Left hindlimb (tissue), 1 donor: ENCODE measurements around the gene SMG6.

Source experiments
- DNase-seq: peaks from one replicate; pipeline ENCODE4 v3.0.0-alpha.2; 2018

SMG6 gene

DNA sequence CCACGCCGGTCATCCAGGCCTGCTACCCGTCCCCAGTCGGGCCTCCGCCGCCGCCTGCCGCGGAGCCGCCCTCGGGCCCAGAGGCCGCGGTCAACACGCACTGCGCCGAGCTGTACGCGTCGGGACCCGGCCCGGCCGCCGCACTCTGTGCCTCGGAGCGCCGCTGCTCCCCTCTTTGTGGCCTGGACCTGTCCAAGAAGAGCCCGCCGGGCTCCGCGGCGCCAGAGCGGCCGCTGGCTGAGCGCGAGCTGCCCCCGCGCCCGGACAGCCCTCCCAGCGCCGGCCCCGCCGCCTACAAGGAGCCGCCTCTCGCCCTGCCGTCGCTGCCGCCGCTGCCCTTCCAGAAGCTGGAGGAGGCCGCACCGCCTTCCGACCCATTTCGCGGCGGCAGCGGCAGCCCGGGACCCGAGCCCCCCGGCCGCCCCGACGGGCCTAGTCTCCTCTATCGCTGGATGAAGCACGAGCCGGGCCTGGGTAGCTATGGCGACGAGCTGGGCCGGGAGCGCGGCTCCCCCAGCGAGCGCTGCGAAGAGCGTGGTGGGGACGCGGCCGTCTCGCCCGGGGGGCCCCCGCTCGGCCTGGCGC lies 246.3 kb downstream of the SMG6 start:
- DNase-seq: peak; percentile 45

DNA sequence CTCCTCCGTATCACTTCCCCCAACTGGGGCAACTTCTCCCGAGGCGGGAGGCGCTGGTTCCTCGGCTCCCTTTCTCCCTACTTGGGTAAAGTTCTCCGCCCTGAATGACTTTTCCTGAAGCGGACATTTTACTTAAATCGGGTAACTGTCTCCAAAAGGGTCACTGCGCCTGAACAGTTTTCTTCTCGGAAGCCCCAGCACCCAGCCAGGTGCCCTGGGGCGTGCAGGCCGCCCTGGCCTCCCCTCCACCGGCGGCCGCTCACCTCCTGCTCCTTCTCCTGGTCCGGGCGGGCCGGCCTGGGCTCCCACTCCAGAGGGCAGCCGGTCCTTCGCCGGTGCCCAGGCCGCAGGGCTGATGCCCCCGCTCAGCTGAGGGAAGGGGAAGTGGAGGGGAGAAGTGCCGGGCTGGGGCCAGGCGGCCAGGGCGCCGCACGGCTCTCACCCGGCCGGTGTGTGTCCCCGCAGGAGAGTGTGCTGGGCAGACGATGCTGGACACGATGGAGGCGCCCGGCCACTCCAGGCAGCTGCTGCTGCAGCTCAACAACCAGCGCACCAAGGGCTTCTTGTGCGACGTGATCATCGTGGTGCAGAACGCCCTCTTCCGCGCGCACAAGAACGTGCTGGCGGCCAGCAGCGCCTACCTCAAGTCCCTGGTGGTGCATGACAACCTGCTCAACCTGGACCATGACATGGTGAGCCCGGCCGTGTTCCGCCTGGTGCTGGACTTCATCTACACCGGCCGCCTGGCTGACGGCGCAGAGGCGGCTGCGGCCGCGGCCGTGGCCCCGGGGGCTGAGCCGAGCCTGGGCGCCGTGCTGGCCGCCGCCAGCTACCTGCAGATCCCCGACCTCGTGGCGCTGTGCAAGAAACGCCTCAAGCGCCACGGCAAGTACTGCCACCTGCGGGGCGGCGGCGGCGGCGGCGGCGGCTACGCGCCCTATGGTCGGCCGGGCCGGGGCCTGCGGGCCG lies 247.1 kb downstream of the SMG6 start:
- DNase-seq: peak; percentile 49

DNA sequence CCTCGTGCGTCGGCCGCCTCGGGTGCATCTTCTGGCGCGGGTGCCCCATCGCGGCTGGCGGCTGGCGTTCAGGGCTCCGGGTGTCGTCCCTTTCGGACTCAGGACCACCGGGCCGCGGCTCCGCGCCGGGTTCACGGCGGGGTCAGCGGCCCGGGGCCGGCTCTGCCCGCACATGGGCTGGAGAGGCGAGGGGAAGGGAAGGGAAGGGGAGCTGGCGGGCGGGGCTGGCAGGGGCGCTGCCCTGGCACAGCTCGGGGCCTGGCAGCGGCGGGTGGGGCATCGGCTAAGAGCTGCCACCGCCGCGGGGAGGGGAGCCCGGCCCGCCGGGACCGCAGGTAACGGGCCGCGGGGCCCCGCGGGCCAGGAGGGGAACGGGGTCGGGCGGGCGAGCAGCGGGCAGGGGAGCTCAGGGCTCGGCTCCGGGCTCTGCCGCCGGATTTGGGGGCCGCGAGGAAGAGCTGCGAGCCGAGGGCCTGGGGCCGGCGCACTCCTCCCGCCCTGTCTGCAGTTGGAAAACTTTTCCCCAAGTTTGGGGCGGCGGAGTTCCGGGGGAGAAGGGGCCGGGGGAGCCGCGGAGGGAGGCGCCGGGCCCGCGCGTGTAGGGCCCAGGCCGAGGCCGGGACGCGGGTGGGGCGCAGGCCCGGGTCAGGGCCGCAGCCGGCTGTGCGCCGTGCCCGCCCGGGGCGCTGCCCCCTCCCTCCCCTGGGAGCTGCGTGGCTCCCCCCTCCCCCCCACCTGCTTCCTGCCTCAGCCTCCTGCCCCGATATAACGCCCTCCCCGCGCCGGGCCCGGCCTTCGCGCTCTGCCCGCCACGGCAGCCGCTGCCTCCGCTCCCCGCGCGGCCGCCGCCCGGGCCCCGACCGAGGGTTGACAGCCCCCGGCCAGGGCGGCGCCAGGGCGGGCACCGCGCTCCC lies 248.0 kb downstream of the SMG6 start:
- peak; percentile 62 for DNase-seq

DNA sequence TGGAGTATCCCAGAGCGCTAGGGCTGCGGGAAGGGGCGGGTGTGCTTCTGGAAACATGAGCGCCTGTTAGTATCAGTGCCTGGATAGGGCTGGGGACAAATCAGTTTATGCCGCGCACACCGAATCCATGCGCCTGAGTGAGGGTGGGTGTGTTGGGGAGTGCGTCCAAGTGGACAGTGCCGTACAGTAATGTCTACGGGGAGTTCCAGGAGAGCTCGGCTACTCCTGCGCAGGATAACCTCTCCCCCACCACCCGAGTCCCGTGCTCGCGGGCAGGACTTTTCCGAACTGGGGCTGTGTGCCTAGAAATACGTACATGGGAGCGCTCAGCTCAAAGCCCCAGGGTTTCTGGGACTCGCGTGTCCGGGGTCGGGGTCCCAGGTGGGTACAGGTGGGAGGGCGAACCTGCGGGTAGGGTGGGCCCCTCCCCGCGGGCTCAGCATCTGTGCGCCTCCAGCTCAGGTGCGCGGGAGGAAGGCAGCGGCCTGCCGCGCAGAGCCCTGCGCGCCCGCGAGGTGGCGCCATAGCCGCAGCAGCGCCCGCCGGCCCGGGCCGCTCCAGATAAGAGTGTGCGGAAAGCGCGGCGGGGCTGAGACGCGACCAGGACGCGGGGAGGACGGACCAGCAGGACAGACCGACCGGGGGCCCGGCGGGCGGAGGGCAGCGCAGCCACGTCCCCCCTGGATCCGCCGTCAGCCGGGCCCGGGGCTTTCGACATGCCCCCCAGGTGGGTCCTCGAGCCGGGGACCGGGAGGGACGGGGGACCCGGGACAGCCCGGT lies 248.9 kb downstream of the SMG6 start, which contains the start of gene HIC1:
Gene HIC1, plus strand, starts transcription at position 592 of the 780 bp plus-strand sequence. CDS start 1,588 bp downstream, outside the sequence.
- peak; percentile 88 for DNase-seq

DNA sequence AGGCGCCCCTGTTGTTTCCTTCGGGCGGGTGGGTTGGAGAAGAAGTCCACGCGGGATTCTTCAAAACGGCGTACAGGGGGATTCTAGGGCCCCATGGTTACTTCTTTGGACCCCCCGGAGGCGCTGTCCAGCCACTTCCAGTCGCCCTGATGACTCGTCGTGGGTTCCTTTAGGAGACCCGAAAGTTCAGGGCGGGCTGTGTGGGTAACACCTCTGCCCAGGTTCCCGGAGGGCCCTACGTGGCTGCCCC lies 249.4 kb downstream of the SMG6 start:
- no peak for DNase-seq

DNA sequence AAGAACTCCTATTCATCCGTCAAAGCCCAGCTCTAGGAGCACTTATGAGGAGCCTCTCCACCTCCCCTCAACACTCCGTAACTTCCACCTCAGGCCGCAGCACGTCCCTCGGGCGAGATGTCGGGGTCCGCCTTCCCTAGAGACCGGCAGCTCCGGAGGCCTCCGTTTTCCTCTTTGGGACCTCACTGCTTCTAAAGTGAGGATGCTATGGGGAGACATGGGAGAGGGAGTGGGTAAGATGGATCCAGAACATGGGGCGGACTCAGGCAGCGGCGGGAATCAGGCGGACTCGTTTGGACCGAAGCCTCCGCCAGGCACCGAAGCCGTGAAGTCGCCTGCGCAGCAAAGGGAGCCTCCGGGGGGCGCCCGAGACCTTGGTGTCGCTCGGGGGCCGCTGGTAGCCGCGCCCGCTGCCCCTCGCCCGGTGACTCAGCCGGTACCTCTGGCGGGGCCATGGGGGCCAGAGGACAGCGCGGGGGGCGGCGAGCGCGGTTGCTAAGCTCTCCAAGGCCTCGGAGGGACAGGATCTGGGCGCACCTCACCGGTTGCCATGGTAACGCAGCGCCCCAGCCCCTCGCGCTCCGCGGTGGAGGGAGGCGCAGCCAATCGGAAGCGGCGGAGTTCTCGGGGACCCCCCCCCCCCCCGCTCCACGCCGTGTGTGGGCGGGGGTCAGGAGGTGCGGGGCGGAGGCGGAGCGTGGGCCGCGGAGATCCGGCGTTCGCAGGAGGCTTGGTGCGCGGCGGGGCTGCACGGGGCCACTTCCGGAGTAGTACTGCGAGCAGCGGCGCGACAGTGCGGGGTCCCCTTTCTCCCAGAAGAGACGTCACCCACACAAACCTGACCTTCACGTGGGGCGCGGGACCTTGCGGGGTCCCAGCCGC lies 250.0 kb downstream of the SMG6 start:
- DNase-seq: peak; percentile 85

DNA sequence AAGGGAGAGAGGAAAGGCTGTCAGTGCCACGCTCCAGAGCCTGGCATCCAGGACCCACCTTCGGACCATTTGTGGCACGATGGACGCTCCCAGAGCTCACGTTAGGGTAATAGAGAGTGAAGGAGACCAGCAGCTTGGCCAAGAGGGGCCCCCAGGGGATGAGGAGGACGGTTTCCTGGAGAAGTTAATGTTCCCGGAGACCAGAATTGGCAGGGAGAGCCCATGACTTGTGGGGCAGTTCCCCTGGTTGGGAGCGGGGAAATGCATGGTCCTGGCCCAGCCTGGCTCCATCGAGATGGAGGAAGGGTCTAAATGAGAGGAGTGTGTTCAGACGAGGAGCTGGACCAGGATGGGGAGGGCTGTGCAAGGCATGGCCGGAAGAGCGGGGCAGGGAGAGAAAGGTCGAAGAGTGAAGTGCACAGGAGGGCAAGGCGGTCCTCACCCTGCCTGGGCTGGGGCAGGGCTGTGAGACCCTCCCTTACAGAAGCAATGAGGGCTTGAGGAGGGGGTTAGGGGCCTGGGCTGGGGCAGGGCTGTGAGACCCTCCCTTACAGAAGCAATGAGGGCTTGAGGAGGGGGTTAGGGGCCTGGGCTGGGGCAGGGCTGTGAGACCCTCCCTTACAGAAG lies 251.5 kb downstream of the SMG6 start:
- no peak for DNase-seq

DNA sequence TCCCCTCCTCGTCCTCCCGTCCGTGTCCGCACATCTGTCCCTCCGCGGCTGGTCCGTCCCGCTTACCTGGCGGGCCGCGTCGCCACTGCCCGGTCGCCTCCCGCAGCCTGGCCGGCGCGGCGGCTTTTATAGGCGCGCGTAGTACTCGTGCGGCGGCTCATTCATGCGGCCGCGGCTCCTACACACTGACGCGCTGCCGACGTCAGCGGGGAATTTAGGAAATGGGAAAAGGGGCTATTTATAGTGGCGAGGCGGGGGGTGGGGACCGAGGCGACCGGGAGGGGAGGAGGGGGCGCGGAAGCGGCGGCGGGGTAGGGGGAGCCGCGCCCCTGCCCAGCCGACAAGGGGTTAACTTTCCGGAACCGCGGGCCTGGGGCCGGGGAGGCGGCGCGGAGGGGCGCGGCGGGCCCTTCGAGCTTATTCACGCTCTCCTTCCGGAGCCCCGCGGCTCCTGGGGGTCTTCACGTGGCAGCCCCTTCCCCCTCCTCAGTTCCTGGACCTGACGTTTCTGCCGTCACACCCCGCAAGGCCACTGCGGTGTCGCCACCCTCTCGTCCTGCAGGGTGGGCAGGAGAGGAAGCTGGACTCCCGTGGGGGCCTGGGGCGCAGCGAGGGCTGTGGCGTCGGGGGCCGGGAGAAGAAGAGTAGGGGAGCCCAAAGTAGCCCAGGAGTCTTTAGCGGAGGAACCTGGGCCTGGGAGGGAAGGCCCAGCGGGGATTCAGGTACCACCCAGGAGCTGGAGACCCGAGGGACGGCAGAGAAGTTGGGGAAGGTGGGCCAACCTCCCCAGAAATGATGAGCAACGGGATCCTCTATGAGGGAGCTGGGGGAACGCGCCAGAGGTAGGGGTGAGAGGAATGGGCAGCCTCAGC lies 252.3 kb downstream of the SMG6 start:
- peak; percentile 64 for DNase-seq

DNA sequence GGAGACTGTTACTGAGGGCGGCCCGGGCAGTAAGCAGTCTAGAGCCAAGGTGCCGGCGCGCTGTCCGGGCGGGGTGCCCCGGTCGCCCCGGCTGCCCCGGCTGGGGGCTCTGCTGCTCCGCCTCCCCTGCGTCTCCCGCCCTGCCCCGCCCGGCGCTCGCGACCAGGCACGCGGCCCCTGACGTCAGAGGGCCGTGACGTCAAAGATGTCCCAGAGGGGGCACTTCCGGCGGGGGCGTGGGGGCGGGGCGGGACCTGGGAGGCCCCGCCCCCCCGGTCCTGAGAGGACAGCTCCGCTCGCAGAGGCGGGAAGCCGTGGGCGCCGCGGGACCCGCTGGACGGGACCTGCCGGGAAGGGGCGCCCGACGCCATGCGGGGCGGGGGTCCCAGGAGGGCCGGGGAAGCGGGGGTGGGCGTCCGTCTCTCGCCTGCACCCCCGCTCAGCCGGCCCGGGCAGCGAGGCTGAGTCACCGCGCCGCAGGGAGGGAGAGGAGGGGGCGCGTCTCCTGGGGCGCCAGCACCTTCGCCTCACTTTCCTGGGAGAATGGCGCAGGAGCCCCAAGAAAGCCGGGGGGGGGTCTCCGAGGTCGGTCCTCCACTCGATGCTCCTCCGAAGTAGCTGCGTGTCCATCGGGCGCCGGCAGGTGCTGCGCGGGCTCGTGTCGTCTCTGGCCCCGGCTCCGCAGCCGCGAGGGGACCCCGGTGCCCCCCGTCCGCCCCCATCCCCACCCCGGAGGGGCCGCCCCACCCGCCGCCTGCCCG lies 253.1 kb downstream of the SMG6 start:
- peak; percentile 74 for DNase-seq

DNA sequence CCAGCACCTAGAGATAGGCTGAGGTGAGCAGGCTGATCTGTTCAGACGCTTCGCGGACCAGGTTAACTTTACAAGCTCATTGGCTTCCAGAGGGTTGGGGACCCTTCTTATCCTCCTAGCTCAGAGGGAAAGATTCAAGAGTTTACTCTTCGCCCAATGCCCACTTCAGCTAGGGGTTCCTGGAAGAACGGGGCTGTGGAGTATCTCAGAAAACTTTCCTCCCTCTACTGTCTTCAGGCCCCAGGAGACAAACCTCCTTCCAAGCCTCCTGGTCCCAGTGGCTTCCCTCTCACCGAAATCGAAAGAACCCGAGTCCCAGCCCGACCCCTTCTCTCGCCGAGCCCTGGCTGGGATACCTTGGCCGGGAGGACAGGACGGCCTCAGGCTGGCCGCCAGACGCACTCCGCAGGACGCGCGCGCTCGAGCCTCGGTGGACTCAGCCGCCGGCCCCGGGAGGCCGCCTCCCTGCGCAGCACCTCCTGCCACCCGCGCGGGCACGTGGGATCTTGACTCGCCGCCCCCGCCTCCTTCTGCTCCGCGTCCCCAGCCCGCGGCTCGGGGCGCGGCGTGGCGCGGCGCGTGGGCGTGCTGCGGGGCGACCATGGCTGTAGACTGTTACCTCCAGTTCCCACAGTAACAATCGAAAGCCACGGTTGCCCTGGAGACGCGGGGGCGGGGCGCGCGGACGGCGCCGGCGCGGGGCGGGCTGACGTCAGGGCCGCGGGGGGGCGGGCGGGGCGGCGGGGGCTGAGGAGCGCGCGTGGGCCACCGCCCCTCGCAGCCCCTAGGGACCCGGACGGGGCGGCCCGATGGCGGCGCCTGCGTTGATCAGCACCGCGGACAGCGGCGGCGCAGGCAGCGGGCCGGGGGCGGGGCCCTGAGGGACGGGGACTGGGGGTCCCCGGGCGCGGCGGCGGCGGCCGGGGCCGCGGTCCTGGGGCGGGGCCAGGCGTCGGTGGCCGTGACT lies 254.0 kb downstream of the SMG6 start:
- peak; percentile 91 for DNase-seq

DNA sequence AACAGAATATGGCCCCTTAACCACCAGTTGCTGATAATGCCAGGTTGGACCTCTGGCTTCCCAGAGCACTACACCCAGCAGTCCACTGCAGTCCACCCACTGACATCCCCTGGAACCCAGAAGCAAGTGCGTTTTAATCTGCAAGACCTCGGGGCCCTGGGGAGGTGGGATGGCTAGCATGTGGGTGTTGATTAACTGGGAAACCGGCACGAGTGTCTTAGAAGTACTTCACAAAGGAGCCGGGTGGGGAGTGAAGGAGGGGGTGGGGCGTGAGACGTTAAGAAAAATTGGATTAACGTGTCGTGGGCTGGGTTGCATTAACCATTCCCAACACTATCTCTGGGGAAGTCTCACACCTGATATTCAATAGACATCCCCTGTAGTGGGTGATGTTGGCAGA lies 254.8 kb downstream of the SMG6 start:
- DNase-seq: no peak

DNA sequence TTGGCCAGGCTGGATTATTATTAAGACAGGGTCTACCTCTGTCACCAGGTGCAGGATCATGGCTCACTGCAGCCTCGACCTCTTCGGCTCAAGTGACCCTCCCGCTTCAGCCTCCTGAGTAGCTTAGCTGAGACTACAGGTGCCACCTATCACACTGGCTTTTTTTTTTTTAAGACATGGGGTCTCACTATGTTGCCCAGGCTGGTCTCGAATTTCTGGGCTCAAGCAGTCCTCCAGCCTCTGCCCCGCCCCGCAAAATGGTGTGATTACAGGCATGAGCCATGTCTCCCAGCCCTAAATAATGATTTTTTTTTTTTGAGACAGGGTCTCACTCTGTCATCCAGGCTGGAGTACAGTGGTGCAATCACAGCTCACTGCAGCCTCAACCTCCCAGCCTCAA lies 256.0 kb downstream of the SMG6 start:
- DNase-seq: no peak

DNA sequence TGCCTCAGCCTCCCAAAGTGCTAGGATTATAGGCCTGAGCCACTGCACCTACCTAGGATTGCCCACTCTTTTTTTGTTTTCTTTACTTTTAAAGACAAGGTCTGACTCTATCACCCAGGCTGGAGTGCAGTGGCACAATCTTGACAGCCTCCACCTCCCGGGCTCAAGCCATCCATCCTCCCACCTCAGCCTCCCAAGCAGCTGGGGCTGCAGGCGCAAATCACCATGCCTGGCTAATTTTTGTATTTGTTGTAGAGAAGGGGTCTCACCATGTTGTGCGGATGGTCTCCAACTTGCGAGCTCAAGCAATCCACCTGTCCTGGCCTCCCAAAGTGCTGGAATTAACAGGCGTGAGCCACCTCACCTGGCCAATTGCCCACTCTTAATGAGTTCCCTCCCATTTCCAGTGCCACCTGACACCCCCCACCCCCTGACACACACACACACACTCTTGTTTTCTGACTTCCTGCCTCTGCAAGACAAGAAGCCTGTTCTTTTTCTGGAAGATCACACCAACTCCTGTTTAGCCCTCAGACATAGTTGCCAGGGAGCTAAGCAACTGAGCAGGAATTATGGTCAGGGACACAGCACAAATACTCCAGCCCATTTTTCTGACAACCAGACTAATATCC lies 259.2 kb downstream of the SMG6 start:
- DNase-seq: no peak

DNA sequence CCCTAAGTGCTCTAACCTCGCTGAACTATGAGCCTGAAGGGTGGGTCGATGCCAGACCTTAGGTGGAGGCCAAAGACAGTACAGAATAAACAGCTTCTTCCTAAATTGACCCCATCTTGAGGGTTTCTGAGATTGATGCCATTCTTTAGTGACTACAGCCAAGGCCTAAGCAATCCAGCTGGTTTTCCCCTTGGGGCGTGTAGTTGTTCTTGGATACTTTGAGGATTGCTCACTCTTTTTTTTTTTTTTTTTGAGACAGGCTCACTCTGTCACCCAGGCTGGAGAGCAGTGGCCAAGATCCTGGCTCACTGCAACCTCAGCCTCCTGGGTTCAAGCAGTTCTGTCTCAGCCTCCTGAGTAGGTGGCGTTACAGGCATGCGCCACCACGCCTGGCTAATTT lies 259.8 kb downstream of the SMG6 start:
- DNase-seq: no peak

DNA sequence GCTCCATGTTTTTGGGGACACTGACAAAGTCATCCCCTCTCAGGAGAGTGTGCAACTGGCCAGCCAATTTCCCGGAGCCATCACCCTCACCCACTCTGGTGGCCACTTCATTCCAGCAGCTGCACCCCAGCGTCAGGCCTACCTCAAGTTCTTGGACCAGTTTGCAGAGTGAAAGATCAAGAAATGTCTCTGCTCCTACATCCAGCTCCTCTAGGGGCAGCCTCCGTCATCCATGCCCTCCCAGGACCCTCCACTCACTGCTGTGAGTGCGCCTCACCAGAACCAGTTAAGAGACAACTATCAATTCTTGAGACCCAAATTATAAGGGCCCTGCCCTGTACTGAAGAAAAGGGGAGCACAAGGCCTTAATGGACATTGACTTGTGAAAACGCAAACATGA lies 260.7 kb downstream of the SMG6 start:
- no peak for DNase-seq

DNA sequence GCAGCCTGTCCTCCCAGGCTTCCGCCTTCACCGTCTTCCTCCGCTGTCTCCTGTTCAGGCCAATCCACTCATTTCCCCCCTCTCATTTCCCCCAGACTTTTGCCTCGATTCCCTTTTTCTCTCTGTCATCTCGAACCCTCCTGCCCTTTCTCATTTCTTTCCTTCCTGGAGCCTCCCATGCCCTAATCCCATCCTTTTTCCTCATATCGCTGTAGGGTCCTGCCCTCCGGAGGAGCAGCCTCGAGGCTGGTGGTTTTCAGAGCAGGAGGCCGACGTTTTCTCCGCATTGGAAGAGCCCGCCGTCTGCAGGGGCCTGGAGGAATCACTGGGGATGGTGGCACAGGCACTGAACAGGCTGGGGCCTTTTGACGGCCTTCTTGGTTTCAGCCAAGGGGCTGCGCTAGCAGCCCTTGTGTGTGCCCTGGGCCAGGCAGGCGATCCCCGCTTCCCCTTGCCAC lies 261.2 kb downstream of the SMG6 start:
- DNase-seq: no peak
